ENCODE results near the gene BCL6. TPM values are rescaled to one million over a fixed set of nuclear protein-coding genes. Genes with fewer than 3 reads are reported as not detected.

Gene BCL6
- total RNA-seq (10 to 100 TPM; 17.1 to 17.2 TPM), polyA plus RNA-seq (1.8 TPM)

- peaks cover 51 to 69% (median 68%) of the 10 kb centered on the region in 3 donors for H3K4me1 Mint-ChIP-seq
- no peaks in the 10 kb centered on the region for H3K27me3 ChIP-seq (ENCODE audit: insufficient read depth, low read length, poor library complexity, severe bottlenecking)
- ChIA-PET CTCF (interaction anchor here (0.7 to 5.2 kb wide), 18 partner anchors 34 to 1404 kb away, joined by 3 to 35 read pairs (median 4); partner anchors contain the start of gene LPP), POLR2A (interaction anchor here (0.6 to 1.5 kb wide), 15 partner anchors 27 to 1387 kb away, joined by 3 to 8 read pairs (median 4); no protein-coding TSS in a partner anchor)
- DNase-seq = peak; percentile 73 to 93 (median 88)
- no peaks in the 10 kb centered on the region for H3K27me3 Mint-ChIP-seq
- H3K4me3 ChIP-seq (ENCODE audit: low read length) = peak within 1 kb of the TSS; percentile 98
- no peaks in the 10 kb centered on the region for H3K36me3 ChIP-seq (ENCODE audit: insufficient read depth, low read length)
- peaks cover 0 to 20% (median 0%) of the 10 kb centered on the region in 3 donors for H3K36me3 Mint-ChIP-seq
- H3K9me3 Mint-ChIP-seq = no peaks in the 10 kb centered on the region
- H3K27ac Mint-ChIP-seq = peak within 1 kb of the TSS; percentile 99 to 100 (median 99)
- peaks cover 48% of the 10 kb centered on the region for H3K4me1 ChIP-seq (ENCODE audit: insufficient read depth, low read length)
- H3K9me3 ChIP-seq (ENCODE audit: low read length) = no peaks in the 10 kb centered on the region
- H3K4me3 Mint-ChIP-seq = peak within 1 kb of the TSS; percentile 91 to 99 (median 98)
- peak within 1 kb of the TSS; percentile 98 for H3K27ac ChIP-seq (ENCODE audit: low read depth, low read length)
Observed at GRCh38 chr3:187745201-187746058, at the start of gene BCL6. BCL6 (minus strand) TSS chr3:187745468; CDS start chr3:187733693, 11,775 bp downstream.

DNA sequence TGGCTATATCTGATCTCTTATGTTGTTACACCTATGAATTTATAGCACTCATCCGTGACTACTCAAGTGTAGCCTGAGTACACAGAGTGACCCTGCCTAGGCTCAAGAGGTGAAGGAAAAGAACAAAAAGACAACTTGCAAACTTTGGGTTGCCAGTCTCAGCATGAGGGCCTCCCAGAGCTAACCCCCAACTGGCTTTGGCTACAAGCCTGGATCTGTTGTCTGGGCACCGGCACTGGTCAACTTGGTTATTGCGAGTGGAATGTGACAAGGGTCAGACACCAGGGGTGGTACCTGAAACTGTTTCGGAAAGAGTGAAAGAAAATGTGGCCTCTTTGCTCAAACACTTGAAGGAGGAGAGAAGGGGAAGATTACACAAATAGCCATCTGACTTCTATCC is 49.5 kb upstream of the BCL6 start:
- ChIA-PET CTCF (no interaction called here), POLR2A (no interaction called here)
- Histone ChIP-seq H3K4me3 (ENCODE audit: low read length) (no peak overlapping the region), H3K9me3 (ENCODE audit: low read length) (no peaks in the 10 kb centered on the region), H3K27me3 (ENCODE audit: insufficient read depth, low read length, poor library complexity, severe bottlenecking) (no peaks in the 10 kb centered on the region), H3K36me3 (ENCODE audit: insufficient read depth, low read length) (no peaks in the 10 kb centered on the region), H3K4me1 (ENCODE audit: insufficient read depth, low read length) (peaks cover 22% of the 10 kb centered on the region), H3K27ac (ENCODE audit: low read depth, low read length) (no peak overlapping the region)
- Mint-ChIP-seq H3K4me3 (no peak overlapping the region), H3K36me3 (no peaks in the 10 kb centered on the region), H3K4me1 (peaks cover 30 to 40% (median 32%) of the 10 kb centered on the region in 3 donors), H3K27me3 (peaks cover 0 to 4% of the 10 kb centered on the region in 2 donors), H3K27ac (peak overlapping the region in 1 of 8 donors; percentile 56), H3K9me3 (no peaks in the 10 kb centered on the region)
- no peak for DNase-seq

DNA sequence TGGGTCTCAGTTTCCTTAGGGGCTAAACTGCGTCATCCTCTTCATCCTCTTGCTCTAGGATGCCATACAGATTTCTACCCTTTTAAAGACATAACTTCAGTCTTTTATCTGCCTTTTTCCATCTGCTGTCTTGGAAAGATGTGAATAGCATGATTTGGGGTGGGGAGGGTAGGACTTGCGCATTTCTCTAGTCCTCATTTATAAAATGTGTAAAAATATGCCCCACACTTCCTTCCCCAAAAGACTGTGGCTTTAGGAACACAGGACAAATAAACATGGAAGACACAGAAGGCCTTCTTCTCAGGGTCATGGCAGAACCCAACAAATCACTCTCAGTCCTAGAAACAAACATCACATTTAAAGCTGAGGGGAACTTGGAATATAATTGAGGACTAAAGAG is 48.4 kb upstream of the BCL6 start:
- no peak overlapping the region for H3K27ac ChIP-seq (ENCODE audit: low read depth, low read length)
- H3K36me3 ChIP-seq (ENCODE audit: insufficient read depth, low read length) = no peaks in the 10 kb centered on the region
- DNase-seq = no peak
- H3K27me3 Mint-ChIP-seq = peaks cover 0 to 4% of the 10 kb centered on the region in 2 donors
- H3K4me3 Mint-ChIP-seq = no peak overlapping the region
- no peaks in the 10 kb centered on the region for H3K36me3 Mint-ChIP-seq
- H3K27ac Mint-ChIP-seq = no peak overlapping the region
- peaks cover 19 to 29% (median 23%) of the 10 kb centered on the region in 3 donors for H3K4me1 Mint-ChIP-seq
- CTCF ChIA-PET = no interaction called here
- H3K9me3 ChIP-seq (ENCODE audit: low read length) = no peaks in the 10 kb centered on the region
- H3K27me3 ChIP-seq (ENCODE audit: insufficient read depth, low read length, poor library complexity, severe bottlenecking) = no peaks in the 10 kb centered on the region
- H3K4me3 ChIP-seq (ENCODE audit: low read length) = no peak overlapping the region
- POLR2A ChIA-PET = no interaction called here
- peaks cover 11% of the 10 kb centered on the region for H3K4me1 ChIP-seq (ENCODE audit: insufficient read depth, low read length)
- no peaks in the 10 kb centered on the region for H3K9me3 Mint-ChIP-seq

DNA sequence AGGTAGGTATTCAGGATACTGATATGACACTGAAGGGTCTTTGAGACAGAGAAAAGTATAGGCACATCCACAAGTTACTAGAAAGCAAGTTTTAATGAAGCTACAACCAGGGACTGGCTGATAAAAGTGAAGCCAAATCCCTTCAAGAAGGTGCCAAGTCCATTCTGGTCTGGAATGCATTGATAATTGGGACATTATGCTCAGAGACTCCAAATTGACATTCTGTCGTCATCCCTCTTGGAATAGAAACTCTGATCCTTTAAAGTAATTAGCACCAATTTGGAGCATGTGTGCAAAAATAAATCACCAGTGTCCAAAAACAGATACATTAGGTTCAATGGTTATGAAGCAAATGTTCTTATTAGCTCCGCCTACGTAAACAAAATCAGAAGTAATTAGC is 47.3 kb upstream of the BCL6 start:
- ChIA-PET CTCF (no interaction called here), POLR2A (no interaction called here)
- Mint-ChIP-seq H3K9me3 (no peaks in the 10 kb centered on the region), H3K36me3 (no peaks in the 10 kb centered on the region), H3K27ac (no peak overlapping the region), H3K27me3 (peaks cover 0 to 4% of the 10 kb centered on the region in 2 donors), H3K4me1 (peaks cover 10 to 18% (median 14%) of the 10 kb centered on the region in 3 donors), H3K4me3 (no peak overlapping the region)
- Histone ChIP-seq H3K27me3 (ENCODE audit: insufficient read depth, low read length, poor library complexity, severe bottlenecking) (no peaks in the 10 kb centered on the region), H3K4me1 (ENCODE audit: insufficient read depth, low read length) (peaks cover under 1% of the 10 kb centered on the region), H3K27ac (ENCODE audit: low read depth, low read length) (no peak overlapping the region), H3K36me3 (ENCODE audit: insufficient read depth, low read length) (no peaks in the 10 kb centered on the region), H3K4me3 (ENCODE audit: low read length) (no peak overlapping the region), H3K9me3 (ENCODE audit: low read length) (no peaks in the 10 kb centered on the region)
- no peak for DNase-seq

- CTCF ChIA-PET = no interaction called here
- no peaks in the 10 kb centered on the region for H3K36me3 Mint-ChIP-seq
- no peaks in the 10 kb centered on the region for H3K36me3 ChIP-seq (ENCODE audit: insufficient read depth, low read length)
Observed at GRCh38 chr3:187789872-187790271, 44.6 kb upstream of the BCL6 start.

GRCh38 chr3:187788984-187789857 is 44.0 kb upstream of the BCL6 start:
- POLR2A ChIA-PET = no interaction called here
- CTCF ChIA-PET = interaction anchor here (1.0 to 1.3 kb wide), 2 partner anchors 12 to 49 kb away, joined by 3 read pairs; no protein-coding TSS in a partner anchor

More at GRCh38 chr3:187789872-187790271, 44.6 kb upstream of the BCL6 start:
- Histone ChIP-seq H3K4me1 (ENCODE audit: insufficient read depth, low read length) (no peaks in the 10 kb centered on the region), H3K27ac (ENCODE audit: low read depth, low read length) (no peak overlapping the region), H3K9me3 (ENCODE audit: low read length) (no peaks in the 10 kb centered on the region), H3K27me3 (ENCODE audit: insufficient read depth, low read length, poor library complexity, severe bottlenecking) (no peaks in the 10 kb centered on the region), H3K4me3 (ENCODE audit: low read length) (no peak overlapping the region)
- peaks cover 0 to 1% of the 10 kb centered on the region in 2 donors for H3K27me3 Mint-ChIP-seq
- H3K4me1 Mint-ChIP-seq = peaks cover 7 to 14% (median 12%) of the 10 kb centered on the region in 3 donors
- H3K9me3 Mint-ChIP-seq = no peaks in the 10 kb centered on the region
- POLR2A ChIA-PET = interaction anchor here (0.5 kb wide), 1 partner anchor 1044 kb away, joined by 12 read pairs; no protein-coding TSS in a partner anchor
- H3K4me3 Mint-ChIP-seq = peak overlapping the region in 1 of 7 donors; percentile 21
- no peak for DNase-seq
- H3K27ac Mint-ChIP-seq = peak overlapping the region in 1 of 8 donors; percentile 77

DNA sequence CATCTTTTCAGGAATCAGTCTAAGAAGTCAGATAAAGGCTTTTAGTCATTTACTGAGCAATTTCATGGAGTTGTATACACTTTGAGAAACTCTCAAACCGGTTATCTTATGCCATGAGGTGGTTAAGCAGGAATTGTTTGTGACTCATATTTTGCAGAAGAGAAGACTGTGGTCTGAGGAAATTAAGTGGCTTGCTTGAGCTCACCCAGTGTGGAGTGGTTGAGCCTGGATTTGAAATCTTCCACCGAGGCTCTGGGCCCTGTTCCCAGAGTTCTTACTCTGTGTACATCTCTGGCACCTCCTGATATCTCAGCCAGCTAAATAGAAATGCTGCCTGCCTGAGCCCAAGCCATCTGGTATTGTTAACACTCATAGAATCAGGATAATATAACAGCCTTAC is 37.8 kb upstream of the BCL6 start:
- Histone ChIP-seq H3K9me3 (ENCODE audit: low read length) (no peaks in the 10 kb centered on the region), H3K27ac (ENCODE audit: low read depth, low read length) (no peak overlapping the region), H3K4me1 (ENCODE audit: insufficient read depth, low read length) (peaks cover 1% of the 10 kb centered on the region), H3K36me3 (ENCODE audit: insufficient read depth, low read length) (no peaks in the 10 kb centered on the region), H3K4me3 (ENCODE audit: low read length) (no peak overlapping the region), H3K27me3 (ENCODE audit: insufficient read depth, low read length, poor library complexity, severe bottlenecking) (no peaks in the 10 kb centered on the region)
- ChIA-PET POLR2A (no interaction called here), CTCF (no interaction called here)
- Mint-ChIP-seq H3K27ac (peak overlapping the region in 1 of 8 donors; percentile 44), H3K4me3 (no peak overlapping the region), H3K27me3 (no peaks in the 10 kb centered on the region), H3K4me1 (peaks cover 6 to 14% (median 10%) of the 10 kb centered on the region in 3 donors), H3K36me3 (no peaks in the 10 kb centered on the region), H3K9me3 (no peaks in the 10 kb centered on the region)
- DNase-seq = no peak

More at GRCh38 chr3:187788984-187789857, 44.0 kb upstream of the BCL6 start:
- H3K9me3 Mint-ChIP-seq = no peaks in the 10 kb centered on the region
- Histone ChIP-seq H3K27ac (ENCODE audit: low read depth, low read length) (no peak overlapping the region), H3K36me3 (ENCODE audit: insufficient read depth, low read length) (no peaks in the 10 kb centered on the region), H3K4me1 (ENCODE audit: insufficient read depth, low read length) (no peaks in the 10 kb centered on the region), H3K4me3 (ENCODE audit: low read length) (no peak overlapping the region), H3K9me3 (ENCODE audit: low read length) (no peaks in the 10 kb centered on the region), H3K27me3 (ENCODE audit: insufficient read depth, low read length, poor library complexity, severe bottlenecking) (no peaks in the 10 kb centered on the region)
- DNase-seq = no peak
- no peak overlapping the region for H3K27ac Mint-ChIP-seq
- peaks cover 0 to 1% of the 10 kb centered on the region in 2 donors for H3K27me3 Mint-ChIP-seq
- peaks cover 7 to 14% (median 12%) of the 10 kb centered on the region in 3 donors for H3K4me1 Mint-ChIP-seq
- H3K4me3 Mint-ChIP-seq = no peak overlapping the region
- H3K36me3 Mint-ChIP-seq = no peaks in the 10 kb centered on the region

Measured in CD8-positive, alpha-beta memory T cell (primary cell).